Testis (tissue), 2 donors: Measurements from ENCODE around the gene ZW10.

Source experiments
- POLR2A ChIP-seq: fragments of 450-650 bp; IDR thresholded peaks from one replicate; pipeline ENCODE4 v1.6.1; 2017; ENCODE audit warnings: antibody characterized with exemption, mild to moderate bottlenecking, moderate library complexity
- TF ChIP-seq, protein P1 (sequence below), 3 experiments: fragments of 450-650 bp in 2 of 3; fragments of 200-600 bp in 1 of 3; sonication (generic) in 1 of 3; IDR thresholded peaks; one replicate each; pipeline ENCODE4 v1.5.1; 2016 to 2019; ENCODE audit warnings: antibody characterized with exemption in 3 of 3, mild to moderate bottlenecking in 2 of 3, moderate library complexity in 1 of 3

DNA sequence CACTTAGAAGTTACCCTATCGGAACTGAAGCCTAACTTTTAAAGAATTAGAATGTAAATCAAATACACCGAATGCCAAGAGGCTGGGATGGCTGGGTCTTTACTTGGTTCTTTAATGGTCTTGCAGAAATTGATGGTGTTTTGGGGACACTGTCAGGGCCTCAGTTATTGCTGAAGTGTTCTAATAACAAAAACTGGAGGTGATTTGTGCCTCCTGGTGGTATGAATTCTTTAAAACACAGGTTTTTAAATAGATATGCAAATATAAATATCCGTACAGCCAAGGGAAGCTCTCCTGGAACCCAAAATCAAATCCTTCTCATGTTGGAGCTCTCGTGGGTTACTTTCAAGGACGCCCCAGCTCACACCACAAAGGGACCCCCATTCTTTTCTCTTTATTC lies 48.1 kb downstream of the ZW10 start:
- TF ChIP-seq, protein P1, sequence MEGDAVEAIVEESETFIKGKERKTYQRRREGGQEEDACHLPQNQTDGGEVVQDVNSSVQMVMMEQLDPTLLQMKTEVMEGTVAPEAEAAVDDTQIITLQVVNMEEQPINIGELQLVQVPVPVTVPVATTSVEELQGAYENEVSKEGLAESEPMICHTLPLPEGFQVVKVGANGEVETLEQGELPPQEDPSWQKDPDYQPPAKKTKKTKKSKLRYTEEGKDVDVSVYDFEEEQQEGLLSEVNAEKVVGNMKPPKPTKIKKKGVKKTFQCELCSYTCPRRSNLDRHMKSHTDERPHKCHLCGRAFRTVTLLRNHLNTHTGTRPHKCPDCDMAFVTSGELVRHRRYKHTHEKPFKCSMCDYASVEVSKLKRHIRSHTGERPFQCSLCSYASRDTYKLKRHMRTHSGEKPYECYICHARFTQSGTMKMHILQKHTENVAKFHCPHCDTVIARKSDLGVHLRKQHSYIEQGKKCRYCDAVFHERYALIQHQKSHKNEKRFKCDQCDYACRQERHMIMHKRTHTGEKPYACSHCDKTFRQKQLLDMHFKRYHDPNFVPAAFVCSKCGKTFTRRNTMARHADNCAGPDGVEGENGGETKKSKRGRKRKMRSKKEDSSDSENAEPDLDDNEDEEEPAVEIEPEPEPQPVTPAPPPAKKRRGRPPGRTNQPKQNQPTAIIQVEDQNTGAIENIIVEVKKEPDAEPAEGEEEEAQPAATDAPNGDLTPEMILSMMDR (IDR thresholded peaks at IDR 0.05): no peak
- no peak for TF ChIP-seq POLR2A
